Osteocyte (in vitro differentiated cells): Measurements from ENCODE around the gene SKIDA1. TPM values are rescaled to one million over a fixed set of nuclear protein-coding genes. Genes with fewer than 3 reads are reported as not detected.

ENCODE experiments used
- DNase-seq: peaks from one replicate; pipeline ENCODE4 v3.0.0; 2021; ENCODE audit warnings: mixed read lengths; ENCODE audit not compliant: unreplicated experiment; ENCODE audit errors: extremely low spot score
- H3K27ac Mint-ChIP-seq: one replicate; pipeline ENCODE4 v1.8.0; 2021; ENCODE audit warnings: mild to moderate bottlenecking, mixed read lengths; ENCODE audit not compliant: unreplicated experiment
- H3K27me3 Mint-ChIP-seq: one replicate; pipeline ENCODE4 v1.8.0; 2021; ENCODE audit warnings: mixed read lengths; ENCODE audit not compliant: unreplicated experiment
- H3K36me3 Mint-ChIP-seq: one replicate; pipeline ENCODE4 v1.8.0; 2021; ENCODE audit warnings: mixed read lengths; ENCODE audit not compliant: unreplicated experiment
- H3K4me1 Mint-ChIP-seq: one replicate; pipeline ENCODE4 v1.8.0; 2021; ENCODE audit warnings: mixed read lengths; ENCODE audit not compliant: unreplicated experiment
- H3K4me3 Mint-ChIP-seq: one replicate; pipeline ENCODE4 v1.8.0; 2021; ENCODE audit warnings: mild to moderate bottlenecking, moderate library complexity, mixed read lengths; ENCODE audit not compliant: unreplicated experiment
- H3K9me3 Mint-ChIP-seq: one replicate; pipeline ENCODE4 v1.8.0; 2021; ENCODE audit warnings: mixed read lengths; ENCODE audit not compliant: unreplicated experiment
- CTCF ChIP-seq: fragments of 200-600 bp; sonication (generic); IDR thresholded peaks from 2 replicates; pipeline ENCODE4 v1.5.0; 2021; ENCODE audit warnings: antibody characterized with exemption, mild to moderate bottlenecking, moderate library complexity
- total RNA-seq: library from RNA; stranded (reverse); gene quantifications from 2 replicates; pipeline ENCODE4 v1.2.1, GENCODE V29; 2021

Gene SKIDA1
- total RNA-seq, 1 donor from 2014 or later: 4.9 TPM

- no peak for TF ChIP-seq CTCF
- H3K4me3 Mint-ChIP-seq: peak overlapping the region; percentile 78
- no peaks in the 10 kb centered on the region for H3K27me3 Mint-ChIP-seq
- H3K27ac Mint-ChIP-seq: peak overlapping the region; percentile 96
- H3K36me3 Mint-ChIP-seq: no peaks in the 10 kb centered on the region
- H3K4me1 Mint-ChIP-seq: peaks cover 68% of the 10 kb centered on the region
- peak; percentile 54 for DNase-seq
- no peaks in the 10 kb centered on the region for H3K9me3 Mint-ChIP-seq
Measured at GRCh38 chr10:21517134-21518031, 8.1 kb downstream of the SKIDA1 start.

DNA sequence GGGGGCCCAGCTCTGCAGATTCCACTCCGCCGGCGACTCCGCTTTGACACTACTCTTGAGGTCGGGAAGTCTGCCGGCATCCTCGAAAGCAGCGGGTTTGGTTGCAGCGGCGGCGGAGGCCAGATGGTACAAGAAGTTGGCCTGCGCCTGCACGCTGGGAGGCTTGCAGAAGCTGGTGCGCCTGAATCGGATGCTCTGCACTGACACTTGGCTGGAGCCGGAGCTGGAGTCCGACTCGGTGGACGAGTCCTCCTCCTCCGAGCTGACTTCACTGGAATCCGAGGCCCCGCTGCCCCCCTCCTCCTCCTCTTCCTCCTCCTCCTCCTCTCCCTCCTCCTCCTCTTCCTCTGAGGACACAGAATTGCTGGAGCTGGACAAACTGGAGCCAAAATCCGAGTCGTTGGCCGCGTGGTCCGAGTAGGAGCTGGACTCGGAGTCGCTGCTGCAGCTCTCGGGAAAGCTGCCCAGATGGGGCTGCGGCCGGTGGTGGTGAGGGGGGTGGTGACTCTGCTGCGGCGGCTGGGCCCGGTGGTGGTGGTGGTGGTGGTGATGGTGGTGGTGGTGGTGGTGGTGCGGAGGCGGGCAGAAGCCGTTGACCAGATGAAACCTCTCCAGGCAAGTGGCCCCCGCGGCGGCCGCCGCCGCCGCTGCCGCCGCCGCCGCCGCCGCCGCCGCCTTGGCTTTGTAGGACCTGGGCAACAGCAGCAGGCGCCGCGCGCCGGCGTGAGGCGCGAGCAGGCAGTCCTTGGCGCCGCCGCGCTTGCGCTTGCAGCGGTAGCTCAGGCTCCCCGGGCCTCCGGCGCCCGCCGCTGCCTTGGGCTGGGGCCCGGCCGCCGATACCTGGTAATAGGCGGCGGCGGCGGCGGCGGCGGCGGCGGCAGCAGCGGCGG lies 9.0 kb downstream of the SKIDA1 start:
- H3K4me1 Mint-ChIP-seq: peaks cover 71% of the 10 kb centered on the region
- no peak for DNase-seq
- H3K27me3 Mint-ChIP-seq: no peaks in the 10 kb centered on the region
- H3K27ac Mint-ChIP-seq: peak overlapping the region; percentile 88
- H3K36me3 Mint-ChIP-seq: no peaks in the 10 kb centered on the region
- no peak for TF ChIP-seq CTCF
- H3K9me3 Mint-ChIP-seq: no peaks in the 10 kb centered on the region
- H3K4me3 Mint-ChIP-seq: peak overlapping the region; percentile 84

- TF ChIP-seq CTCF: no peak
- DNase-seq: no peak
- H3K4me1 Mint-ChIP-seq: peaks cover 72% of the 10 kb centered on the region
- peak overlapping the region; percentile 88 for H3K27ac Mint-ChIP-seq
- H3K9me3 Mint-ChIP-seq: no peaks in the 10 kb centered on the region
- no peaks in the 10 kb centered on the region for H3K36me3 Mint-ChIP-seq
- H3K4me3 Mint-ChIP-seq: peak overlapping the region; percentile 84
- no peaks in the 10 kb centered on the region for H3K27me3 Mint-ChIP-seq
Measured at GRCh38 chr10:21515361-21516241, 9.9 kb downstream of the SKIDA1 start.

GRCh38 chr10:21514818-21515351 lies 10.6 kb downstream of the SKIDA1 start:
- no peak for TF ChIP-seq CTCF
- H3K36me3 Mint-ChIP-seq: no peaks in the 10 kb centered on the region
- peaks cover 69% of the 10 kb centered on the region for H3K4me1 Mint-ChIP-seq
- H3K27ac Mint-ChIP-seq: peak overlapping the region; percentile 88
- DNase-seq: no peak
- no peaks in the 10 kb centered on the region for H3K9me3 Mint-ChIP-seq
- no peaks in the 10 kb centered on the region for H3K27me3 Mint-ChIP-seq
- H3K4me3 Mint-ChIP-seq: peak overlapping the region; percentile 84
